Stimulated activated CD4-positive, alpha-beta T cell treated with anti-CD3 and anti-CD28 coated beads, Interleukin-12 subunit alpha, Interleukin-12 subunit beta, amount 100 ng/mL, for 4 hours (primary cell): ENCODE results near the gene HIGD2A.
A peak's percentile ranks its signal among the peaks of the same experiment; 100 is the strongest.
"Not testable (repeated sequence)": the region's sequence is repeated elsewhere in the genome, so short reads cannot be mapped to it uniquely, and the experiment has no call there.

Experiments
- DNase-seq: peaks from one replicate; pipeline ENCODE4 v3.0.0-alpha.2; 2020

The HIGD2A gene

DNA sequence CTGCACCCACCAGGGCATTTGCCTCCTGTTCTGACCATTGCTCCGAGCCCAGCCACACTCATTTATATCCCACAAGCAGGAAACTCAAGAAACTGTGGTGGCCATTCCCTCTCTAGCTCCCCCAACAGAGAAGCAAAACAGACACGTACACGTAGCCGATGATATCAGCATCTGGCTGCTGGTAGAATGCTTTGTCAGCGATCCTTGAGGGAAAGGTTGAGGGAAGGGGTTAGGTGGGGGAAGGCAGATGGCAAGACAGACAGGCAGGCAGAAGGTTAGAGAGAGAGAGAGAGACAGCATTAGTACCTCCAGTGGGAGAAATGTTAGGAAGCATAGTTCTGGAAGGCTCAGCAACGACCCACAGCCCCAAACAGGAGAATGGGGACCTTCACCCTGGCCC is 7.8 kb downstream of the HIGD2A start:
- DNase-seq, result no peak

DNA sequence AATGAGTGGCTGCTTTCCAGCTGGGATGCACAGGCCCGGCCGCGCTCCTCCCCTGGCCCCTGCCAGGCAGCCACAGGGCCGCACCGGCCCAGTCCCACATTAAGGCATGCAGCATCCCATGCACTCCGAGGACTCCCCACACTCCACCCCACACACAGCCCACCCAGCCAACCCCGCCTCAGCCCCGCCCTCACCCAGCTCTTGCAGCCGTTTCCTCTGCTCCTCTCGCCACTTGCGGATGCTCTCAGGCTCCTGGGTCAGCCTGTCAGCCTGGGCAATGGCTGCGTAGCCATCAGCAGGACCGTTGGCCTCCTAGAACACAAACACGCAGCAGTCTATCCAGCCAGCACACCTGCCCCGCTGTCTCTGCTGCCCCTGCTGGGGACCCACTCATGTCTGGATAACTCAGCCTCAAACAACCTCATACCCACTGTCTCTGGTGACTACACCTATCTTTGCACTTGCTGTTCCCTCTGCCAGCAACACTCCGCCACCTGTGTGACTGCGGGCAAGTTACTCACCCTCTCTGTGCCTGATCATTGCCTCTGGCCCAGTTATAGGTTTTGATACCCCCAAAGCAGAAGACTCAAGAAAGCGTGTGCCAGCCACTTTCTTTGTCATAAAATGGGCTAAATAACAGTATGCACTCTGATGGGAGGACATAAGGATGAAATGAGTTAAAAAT is 9.3 kb downstream of the HIGD2A start:
- no peak for DNase-seq

DNA sequence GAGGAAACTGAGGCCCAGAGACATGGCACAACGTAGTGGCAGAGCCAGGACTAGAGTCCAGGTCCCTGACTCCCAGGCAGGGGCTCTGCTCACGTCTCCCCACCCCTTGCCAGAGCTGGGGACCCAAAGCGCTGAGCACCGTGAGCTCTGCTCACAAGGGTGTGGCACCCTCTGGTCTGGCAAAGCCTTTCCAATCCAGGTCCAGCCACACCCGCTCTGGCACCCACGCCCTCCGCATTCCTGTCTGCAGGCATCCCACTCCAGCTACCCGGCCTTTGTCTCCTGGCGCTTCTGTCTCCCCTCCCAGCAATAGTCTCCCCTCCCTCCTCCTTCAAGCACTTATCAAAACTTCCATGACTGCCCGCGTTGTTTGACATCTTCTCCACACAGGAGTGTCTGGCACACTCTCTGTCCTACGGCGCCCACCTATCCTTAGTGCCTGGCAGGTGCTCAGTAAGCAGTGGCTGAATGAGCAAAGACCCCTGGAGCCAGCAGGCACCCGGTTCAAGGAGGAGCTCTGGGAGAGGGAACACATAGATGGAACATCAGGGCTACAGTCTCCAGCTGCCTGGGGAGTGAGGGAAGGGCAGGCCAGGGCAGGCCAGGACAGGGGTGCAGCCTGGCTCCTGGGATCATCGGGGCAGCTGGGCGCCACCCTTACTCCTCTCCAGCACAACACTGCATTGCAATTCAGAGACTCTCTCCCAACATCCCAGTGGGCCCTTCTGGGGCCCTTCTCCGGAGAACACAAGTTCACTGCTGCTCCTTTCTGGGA is 12.0 kb downstream of the HIGD2A start:
- no peak for DNase-seq

DNA sequence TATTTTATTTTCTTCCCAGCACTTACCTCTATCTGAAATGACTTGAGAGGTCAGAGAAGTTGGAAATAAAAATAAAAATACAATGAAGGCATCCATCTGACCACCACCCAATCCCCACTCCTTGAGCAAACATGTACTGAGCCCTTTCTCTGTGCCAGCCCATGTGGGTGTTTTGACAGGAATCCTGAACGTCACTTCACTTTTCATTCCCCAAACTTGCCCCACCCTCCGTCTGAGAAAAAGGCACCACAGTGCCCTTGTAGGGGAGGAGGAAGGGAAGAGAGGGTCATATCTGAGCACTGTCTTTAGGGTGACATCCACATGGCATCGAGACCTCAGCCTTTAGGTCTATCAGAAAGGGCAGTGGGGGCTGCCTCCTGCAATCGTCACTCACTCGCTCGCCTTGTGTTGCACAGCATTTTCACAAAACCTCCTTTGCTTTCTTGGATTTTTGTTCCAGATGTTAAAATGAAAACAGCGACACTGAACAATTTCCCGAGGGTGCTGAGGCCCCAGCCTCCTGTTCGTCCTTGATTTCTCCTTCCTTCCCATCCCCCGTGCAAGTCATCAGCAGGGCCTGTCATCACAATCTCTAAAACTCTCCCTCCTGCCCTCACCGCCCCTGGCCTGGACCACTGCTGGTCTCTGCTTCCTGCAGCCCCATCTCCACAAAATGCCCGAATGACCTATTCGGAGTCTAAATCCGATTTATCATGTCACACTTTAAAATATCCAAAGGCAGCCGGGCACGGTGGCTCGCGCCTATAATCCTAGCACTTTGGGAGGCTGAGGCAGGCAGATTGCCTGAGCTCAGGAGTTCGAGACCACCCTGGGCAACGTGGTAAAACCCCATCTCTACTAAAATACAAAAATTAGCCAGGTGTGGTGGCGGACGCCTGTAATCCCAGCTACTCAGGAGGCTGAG is 13.0 kb downstream of the HIGD2A start:
- DNase-seq, result no peak

DNA sequence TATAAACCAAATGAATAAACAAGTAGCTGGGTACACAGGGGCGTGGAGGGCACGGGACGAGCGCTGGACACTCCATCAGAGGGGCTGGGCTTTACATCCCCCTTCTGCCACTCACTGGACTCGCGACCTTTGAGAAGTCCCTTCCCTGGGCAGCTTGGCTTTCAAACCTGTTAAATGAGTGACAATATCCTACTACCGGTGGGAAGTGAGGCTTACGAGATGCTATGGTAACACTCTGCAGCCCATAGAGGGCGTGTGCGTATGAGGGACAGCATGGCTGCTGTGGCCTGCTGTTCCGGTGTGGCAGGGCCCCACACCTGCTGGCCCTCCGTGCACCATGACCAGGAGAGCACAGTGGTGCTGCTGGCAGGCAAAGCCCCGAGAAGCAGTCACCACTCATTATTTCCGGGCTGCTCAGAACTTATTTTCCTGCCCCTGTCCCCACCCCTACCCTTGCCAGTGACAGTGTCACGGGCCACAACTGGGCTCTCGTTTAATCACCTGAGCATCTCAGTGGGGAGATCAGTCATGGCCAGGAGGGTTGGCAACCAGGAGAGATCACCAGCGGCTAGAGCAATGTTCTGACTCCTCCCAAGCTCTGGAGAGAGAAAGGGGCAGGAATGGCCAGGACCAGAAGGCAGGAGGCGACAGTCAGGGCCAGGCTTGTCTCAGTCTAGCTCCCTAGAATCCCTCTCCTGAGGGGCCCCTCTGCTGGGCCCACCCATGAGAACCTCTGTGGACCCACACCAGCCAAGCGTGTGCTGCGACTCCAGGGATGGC is 17.3 kb downstream of the HIGD2A start:
- DNase-seq, result no peak

DNA sequence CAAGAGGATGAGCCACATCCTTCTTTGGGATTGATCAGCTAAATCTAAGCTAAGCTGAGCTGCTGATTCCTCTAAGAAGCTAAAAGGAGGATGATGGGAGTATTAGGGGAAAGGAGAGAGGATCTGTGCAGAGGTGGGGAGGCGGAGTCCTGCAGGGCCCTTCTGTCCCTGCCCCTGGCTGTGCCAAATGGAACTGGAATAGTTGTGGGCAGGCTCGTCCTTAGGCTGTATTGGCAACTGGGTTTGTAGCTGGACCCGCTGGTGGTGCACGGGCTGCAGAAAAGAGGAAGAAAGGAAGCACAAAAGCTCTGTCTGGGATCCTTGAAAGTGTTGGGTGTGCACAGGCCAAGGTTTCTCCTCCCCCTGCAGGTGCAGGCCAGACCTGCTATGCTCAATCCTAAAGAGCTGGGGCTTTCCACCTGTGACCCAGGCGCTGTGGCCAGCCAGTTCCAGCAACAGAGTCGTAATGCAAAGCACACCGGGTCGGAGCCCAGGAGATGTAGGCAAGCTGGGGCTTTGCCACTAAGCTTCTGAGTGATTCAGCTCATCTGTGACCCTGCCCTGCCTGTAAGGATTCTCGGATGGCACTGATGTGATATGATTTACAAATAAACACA is 18.0 kb downstream of the HIGD2A start:
- no peak for DNase-seq

DNA sequence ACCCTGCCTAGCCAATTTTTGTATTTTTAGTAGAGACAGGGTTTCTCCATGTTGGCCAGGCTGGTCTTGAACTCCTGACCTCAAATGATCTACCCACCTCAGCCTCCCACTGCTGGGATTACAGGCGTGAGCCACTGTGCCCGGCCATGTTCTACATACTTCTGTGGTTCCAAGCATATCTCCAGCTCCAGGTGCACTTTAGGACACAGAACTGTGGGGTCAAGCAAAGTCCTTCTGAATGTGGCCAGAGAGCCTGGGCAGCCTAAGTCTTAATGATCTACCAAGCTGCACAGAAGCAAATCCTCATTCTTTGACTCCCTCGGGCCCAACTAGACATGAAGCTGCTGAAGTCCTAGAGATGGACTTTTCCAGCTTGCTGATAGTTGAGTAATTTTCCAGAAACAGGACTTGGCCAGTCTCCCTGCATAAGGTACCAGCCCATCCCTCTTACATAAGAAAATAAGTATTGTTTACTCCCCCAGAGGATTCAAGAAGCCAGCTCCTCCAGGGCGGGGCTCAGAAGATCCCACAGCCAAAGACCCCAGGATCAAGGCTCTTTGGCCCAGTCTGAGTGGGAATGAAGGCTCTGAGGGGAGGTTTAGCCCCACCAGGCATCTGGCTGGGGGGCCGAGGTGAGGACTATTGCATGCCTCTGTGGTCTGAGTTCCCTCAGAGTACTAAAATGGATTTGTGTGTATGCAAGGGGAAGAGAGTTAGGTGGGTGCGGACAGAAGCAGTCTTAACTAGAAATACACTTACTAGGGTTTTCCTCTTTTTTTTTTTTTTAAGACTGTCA is 19.1 kb downstream of the HIGD2A start:
- DNase-seq, result no peak

DNA sequence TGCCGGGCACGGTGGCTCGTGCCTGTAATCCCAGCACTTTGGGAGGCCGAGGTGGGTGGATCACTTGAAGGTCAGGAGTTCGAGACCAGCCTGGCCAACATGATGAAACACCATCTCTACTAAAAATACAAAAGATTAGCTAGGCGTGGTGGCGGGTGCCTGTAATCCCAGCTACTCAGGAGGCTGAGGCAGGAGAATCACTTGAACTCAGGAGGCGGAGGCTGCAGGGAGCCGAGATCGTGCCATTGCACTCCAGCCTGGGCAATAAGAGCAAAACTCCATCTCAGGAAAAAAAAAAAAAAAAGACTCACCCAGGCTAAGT is 19.7 kb downstream of the HIGD2A start:
- not testable (repeated sequence) for DNase-seq

DNA sequence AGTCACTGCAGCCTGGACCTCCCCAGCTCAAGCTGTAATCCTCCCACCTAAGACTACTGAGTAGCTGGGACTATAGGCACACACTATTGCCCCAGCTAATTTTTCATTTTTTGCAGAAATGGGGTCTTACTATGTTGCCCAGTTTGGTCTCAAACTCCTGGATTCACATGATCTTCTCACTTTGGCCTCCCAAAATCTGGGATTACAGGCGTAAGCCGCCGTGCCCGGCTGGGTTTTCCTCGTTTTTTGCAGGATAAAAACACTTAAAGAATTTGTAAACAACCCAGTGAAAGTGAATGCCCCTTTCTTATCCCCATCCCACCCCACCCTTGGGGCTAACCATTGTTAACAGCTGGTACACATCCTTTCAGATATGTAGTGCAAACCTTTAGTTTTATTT is 20.0 kb downstream of the HIGD2A start:
- DNase-seq, result no peak

DNA sequence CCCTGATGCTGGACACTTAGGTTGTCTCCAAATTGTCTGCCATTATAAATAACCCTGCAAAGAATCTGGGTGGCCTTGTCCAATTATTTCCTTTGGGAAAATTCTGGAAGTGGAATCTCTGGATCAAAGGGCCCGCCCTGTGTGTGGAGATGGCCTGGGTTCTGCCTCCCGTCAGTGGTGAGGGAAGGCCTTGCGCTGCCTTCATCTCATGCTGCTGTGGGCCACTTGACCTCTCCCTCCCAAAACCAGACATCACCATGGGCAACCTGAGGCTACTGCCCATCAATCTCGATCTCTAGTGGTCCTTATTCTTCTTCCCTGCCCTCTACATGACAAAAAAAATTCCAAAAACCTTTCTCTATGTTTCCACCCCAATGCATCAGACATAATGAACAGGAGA is 21.2 kb downstream of the HIGD2A start:
- no peak for DNase-seq

DNA sequence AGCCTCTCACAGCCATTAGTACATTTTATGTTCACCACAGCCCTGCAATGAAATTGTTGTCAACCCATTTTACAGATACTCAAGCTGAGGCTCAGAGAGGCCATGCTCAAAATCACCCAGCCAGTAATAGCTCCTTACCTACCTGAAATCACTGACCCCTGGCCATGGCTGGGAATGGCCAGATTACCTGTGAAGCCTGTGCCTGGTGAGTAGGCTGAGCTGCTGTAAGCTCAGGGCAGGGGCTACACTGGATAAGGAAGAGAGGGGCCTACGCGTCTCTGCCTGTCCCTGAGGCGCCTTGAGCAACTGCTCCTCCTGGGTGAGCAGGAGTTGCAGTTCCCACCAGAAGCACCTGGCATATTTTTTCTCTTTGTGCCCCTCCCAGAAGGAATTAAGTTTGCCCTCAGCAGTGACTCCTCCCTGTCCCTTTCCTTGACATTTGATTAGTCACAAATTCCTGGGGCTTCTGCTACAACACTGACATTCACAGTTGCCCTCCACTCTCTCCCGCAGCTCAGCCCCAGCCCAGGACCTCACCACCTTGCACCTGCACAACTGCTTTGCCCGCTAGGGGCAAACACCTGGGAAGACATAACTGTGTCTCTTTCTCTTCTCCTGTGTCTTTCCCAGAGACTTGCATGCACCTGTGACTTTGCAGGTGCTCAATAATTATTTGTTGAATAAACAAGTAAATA is 22.1 kb downstream of the HIGD2A start:
- no peak for DNase-seq

DNA sequence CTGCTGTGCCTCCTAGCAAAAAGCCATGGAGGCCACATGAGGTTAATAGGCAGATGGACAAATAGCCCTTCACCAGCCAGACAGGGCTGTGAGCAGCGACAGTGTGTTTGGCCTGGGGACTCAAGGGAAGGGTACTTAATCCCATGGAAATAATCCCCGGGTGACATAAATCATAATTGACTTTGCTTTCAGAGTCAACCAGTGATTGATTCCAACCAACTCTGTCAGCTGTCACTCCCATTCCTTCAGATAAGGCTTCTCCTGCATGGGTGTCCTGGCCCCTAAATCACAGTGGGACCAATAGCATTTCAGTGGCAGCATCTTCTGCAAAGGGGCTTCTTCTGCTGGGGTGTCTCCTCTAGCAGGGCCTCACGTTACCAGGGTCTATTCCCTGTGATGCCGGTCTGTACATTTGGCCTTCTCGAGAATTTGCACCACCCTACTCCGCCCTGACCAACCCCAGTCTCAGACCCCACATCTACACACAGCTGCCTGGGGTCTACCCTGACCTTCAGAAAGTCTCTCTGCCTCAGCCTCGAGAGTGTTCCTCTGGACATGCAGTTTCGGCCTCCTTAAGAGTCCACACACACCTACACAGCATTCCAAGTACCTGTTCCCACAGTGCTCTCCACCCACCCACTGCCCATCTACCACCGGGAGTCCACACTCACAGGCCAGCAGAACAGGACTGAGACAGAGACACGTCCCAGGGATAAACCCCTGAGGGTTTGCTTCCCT is 24.1 kb downstream of the HIGD2A start:
- no peak for DNase-seq

DNA sequence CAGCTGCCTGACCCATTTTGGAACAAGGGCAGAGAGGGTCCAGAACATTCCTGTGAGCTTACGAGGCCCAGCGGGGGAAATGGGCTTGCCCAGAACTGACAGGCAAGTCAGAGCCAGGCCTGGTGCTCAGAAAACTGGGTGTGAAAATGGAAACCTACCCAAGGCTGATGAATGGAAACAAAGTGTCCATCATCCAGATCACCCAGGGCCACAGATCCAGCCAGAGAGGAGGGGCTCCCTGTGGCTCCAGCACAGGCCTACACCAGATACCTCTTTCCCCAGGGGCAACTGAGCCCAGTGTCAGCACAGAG is 24.7 kb downstream of the HIGD2A start:
- DNase-seq, result no peak

DNA sequence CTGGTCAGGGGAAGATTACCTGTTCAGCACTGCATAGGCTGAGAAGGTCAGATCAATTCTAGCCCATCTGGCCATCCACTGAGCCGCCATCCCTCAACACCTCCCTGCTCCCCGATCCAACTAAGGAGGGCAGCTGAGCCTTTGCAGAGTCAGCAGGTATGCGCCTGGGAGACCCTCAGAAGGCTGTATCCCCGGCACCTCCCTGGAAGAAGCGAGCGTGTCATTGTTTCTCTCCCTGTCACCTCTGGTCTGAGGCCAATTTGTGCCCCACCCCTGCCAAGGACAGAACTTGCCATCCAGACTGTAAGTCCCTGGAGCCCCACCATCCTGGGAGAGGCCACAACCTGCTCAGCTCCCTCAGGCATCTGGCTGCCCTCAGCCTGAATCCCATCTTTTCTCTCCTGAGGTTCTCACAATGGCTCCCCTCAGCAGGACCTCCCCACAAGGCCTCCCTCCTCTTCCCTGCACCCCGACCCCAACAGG is 25.2 kb downstream of the HIGD2A start:
- DNase-seq, result no peak

DNA sequence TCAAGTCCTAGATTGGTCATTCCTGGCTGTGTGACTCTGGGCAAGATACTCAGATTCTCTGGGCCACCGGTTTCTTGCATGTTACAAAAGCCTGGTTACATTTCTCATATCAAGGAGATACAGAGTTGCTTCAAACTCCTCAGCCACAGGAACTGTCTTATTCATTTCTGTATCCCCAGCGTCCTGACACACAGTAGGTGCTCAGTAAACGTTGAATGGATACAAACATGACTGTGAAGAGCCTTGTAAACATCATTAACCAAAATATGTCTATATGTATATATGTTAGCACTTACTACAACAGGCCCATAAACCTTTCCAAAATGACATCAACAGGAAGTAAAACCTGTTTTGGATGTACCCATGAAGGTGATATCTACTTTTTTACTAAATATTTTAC is 26.2 kb downstream of the HIGD2A start:
- no peak for DNase-seq

DNA sequence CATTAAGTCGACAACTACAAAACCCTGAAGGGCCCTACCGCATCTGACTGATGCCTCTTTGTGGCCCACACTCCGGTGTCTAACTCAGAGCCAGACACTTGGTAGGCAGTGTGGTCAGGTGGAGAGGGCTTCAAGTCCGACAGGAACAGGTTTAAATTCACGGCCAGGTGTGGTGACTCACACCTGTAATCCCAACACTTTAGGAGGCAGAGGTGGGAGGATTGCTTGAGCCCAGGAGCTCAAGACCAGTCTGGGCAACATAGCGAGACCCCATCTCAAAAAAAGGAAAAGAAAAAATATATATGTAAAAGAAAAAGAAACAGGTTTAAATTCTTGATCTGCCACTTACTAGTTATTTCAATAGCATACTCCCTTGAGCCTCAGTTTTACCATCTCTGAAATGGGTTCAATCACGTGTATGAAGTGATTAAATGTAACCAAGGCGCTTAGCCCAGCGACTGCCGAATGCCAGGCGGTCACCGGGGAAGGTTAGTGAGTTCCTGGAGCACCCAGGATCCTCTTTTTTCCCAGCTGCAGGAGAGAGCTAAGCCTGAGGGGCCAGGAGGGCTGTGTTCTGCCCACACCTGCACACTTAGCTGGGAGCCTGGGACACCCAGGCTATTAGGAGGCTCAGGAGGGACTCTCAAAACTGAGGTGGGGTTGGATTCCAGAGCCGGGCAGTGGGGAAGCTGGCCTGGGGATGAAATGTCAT is 26.8 kb downstream of the HIGD2A start:
- no peak for DNase-seq

DNA sequence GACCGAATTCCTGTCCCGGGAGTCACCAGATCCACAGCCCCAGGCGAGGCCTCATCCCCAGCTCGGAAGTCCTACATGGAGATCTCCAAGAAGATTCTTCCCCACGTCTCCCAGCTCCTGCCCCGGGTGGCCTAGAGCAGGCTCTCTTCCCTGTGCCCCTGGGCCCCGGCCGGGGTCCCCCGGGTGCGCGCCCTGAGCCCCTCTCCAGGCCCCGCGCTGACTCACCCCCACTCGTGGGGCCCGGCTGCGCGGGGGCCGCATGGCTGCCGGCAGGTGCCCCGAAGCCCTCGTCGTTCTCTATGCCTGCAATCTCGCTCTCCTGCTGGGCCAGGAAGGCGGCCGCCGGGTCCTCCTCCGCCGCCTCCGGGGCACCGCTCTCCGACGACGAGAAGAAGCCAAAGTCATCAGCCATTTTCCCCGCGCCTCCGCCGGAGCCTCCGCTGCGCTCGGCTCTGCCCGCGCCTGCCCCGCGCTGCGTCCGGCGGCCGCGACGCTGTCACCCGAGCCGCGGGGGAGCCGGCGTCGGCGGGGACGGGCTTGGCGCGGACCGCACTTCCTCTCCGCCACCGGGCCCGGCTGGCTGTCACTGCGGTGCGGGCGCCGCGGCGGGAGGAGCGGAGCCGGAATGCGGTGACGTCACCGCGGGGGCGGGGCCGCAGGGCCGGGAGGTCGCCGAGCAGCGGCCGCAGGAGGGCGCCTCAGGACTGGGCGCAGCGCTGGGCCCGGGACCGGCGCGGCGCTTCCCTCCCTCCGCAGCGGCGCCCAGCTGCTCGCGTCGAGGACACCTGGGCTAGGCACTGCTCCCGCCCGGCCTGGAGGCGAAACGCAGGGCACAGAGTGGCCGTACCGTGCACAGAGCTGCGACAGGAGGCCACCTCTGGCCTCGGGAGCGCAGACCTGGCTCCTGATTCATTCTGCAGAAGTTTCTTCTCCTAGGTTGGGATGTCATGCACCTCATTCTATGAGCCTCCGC is 27.7 kb downstream of the HIGD2A start, which contains the start of gene CLTB:
CLTB (minus strand) TSS at position 588 of the 973 bp plus-strand sequence; CDS start at position 412, 176 bp downstream.
- DNase-seq, result peak; percentile 95

DNA sequence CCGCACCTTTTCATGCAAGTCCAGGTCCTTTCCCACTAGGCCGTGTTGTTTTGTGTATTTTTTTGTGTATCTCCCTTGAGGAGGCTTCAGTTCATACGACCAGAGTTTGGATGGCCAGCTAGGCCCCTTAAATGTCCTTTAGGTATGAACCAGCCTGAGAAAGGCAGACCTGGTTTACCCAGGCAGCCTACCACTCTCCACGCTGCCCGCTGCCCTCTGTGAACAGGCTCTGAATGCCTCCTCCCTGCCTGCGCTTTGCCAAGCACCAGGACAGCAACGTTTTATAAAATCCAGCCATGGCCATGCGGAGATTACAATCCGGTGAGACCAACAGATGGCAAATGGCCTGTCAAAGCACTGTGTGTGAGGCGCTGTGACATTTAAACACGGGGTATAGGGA is 28.4 kb downstream of the HIGD2A start:
- no peak for DNase-seq
